HG03097 (cell line): ENCODE data around the gene PCDH1.
"Not testable (repeated sequence)": the region's sequence is repeated elsewhere in the genome, so short reads cannot be mapped to it uniquely, and the experiment has no call there.

Experiments used
- ATAC-seq: cut with Tn5 transposase; IDR thresholded peaks from one replicate; pipeline ENCODE4 v1.9.1; 2021; ENCODE audit not compliant: unreplicated experiment, low FRiP score

The PCDH1 gene

GRCh38 chr5:141839015-141839513, 39.1 kb downstream of the PCDH1 start:
- ATAC-seq: no peak

GRCh38 chr5:141838326-141839014, 39.7 kb downstream of the PCDH1 start:
- ATAC-seq: no peak

GRCh38 chr5:141835928-141836670, 42.1 kb downstream of the PCDH1 start:
- ATAC-seq: no peak

GRCh38 chr5:141834331-141834730, 43.9 kb downstream of the PCDH1 start:
- ATAC-seq: no peak

- ATAC-seq: no peak
Observed at GRCh38 chr5:141832131-141832530, 46.1 kb downstream of the PCDH1 start.

- no peak for ATAC-seq
Observed at GRCh38 chr5:141828162-141828561, 50.0 kb downstream of the PCDH1 start.

GRCh38 chr5:141826674-141827073, 51.5 kb downstream of the PCDH1 start:
- no peak for ATAC-seq

GRCh38 chr5:141825791-141826560, 52.2 kb downstream of the PCDH1 start:
- no peak for ATAC-seq

GRCh38 chr5:141825241-141825671, 53.0 kb downstream of the PCDH1 start:
- no peak for ATAC-seq

- ATAC-seq: no peak
Observed at GRCh38 chr5:141824717-141825116, 53.5 kb downstream of the PCDH1 start.

- ATAC-seq: no peak
Observed at GRCh38 chr5:141823056-141823455, 55.2 kb downstream of the PCDH1 start.

- no peak for ATAC-seq
Observed at GRCh38 chr5:141822144-141822543, 56.1 kb downstream of the PCDH1 start.

- ATAC-seq: no peak
Observed at GRCh38 chr5:141821430-141821925, 56.7 kb downstream of the PCDH1 start.

GRCh38 chr5:141820686-141821085, 57.5 kb downstream of the PCDH1 start:
- ATAC-seq: not testable (repeated sequence)

- no peak for ATAC-seq
Observed at GRCh38 chr5:141817631-141818030, 60.6 kb downstream of the PCDH1 start.

GRCh38 chr5:141816598-141817399, 61.4 kb downstream of the PCDH1 start:
- ATAC-seq: no peak

- no peak for ATAC-seq
Observed at GRCh38 chr5:141815796-141816180, 62.4 kb downstream of the PCDH1 start.

- ATAC-seq: no peak
Observed at GRCh38 chr5:141815051-141815795, 63.0 kb downstream of the PCDH1 start.
